GM13977 (cell line): ENCODE results near the gene ABTB2.

ENCODE experiments used
- DNase-seq: peaks from one replicate; pipeline ENCODE4 v3.0.0; 2012; ENCODE audit warnings: low spot score
- in situ Hi-C: fragments of 300-500 bp; cut with MboI; formaldehyde crosslinking; loops from one replicate; pipeline ENCODE4 v1.12.0; 2022; ENCODE audit warnings: low sequenced_read_pairs, low pct_unique_long_range_greater_than_20kb, mixed read lengths, inconsistent platforms; ENCODE audit not compliant: unreplicated experiment
- TF ChIP-seq, protein P1 (sequence below): IDR thresholded peaks from 2 replicates; pipeline ENCODE4 v1.5.1; 2012; ENCODE audit warnings: mild to moderate bottlenecking, control low read depth; ENCODE audit not compliant: insufficient read depth; ENCODE audit errors: extremely low read depth, missing control alignments

The ABTB2 gene

DNA sequence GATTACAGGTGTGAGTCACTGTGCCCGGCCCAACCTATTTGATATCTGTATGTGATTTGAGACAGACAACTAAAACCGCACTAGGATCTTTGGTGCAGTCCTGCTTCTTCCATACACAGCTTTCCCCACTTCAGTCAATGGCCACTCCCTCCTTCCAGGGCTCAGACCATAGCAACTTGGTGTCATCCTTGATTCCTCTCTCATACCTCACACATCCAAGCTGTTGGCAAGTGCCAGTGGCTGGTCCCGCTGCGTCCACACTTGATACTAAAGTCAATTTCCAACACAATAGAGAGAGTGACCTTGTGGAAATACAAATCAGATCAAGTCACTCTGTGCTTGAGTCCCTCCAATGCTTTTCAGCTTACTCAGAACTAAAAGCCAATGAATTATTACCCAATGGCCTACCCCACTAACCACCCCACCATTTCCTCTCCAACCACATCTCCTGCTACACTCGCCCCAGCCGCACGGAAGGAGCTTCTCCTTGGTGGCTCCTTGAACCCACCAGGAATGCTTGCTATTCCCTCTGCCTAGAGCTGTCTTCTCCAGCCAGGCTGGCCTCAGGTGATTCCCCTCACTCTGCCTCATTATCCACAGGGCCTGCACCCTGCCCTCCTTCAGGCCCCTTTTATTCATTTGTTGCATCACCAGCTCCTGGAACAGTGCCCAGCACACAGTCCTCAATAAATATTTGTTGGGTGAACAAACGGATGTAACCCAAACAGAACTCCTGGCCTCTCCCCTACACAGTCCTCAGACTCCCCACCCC lies 12.9 kb downstream of the ABTB2 start:
- DNase-seq, result no peak
- TF ChIP-seq, protein P1, sequence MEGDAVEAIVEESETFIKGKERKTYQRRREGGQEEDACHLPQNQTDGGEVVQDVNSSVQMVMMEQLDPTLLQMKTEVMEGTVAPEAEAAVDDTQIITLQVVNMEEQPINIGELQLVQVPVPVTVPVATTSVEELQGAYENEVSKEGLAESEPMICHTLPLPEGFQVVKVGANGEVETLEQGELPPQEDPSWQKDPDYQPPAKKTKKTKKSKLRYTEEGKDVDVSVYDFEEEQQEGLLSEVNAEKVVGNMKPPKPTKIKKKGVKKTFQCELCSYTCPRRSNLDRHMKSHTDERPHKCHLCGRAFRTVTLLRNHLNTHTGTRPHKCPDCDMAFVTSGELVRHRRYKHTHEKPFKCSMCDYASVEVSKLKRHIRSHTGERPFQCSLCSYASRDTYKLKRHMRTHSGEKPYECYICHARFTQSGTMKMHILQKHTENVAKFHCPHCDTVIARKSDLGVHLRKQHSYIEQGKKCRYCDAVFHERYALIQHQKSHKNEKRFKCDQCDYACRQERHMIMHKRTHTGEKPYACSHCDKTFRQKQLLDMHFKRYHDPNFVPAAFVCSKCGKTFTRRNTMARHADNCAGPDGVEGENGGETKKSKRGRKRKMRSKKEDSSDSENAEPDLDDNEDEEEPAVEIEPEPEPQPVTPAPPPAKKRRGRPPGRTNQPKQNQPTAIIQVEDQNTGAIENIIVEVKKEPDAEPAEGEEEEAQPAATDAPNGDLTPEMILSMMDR, result no peak
- in situ Hi-C loops, result no loop called here

DNA sequence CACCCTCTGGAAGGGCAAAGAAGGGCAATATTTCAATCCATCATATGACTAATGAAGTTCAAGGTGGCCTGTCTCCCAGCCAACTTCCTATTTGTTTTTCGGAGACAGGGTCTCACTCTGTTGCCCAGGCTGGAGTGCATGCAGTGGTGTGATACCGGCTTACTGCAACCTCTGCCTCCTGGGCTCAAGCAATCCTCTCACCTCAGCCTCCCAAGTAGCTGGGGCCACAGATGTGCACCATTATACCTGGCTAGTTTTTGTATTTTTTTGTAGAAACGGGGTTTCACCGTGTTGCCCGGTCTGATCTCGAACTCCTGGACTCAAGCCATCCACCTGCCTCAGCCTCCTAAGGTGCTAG lies 13.4 kb downstream of the ABTB2 start:
- TF ChIP-seq, protein P1, result no peak
- DNase-seq, result no peak
- in situ Hi-C loops, result no loop called here

DNA sequence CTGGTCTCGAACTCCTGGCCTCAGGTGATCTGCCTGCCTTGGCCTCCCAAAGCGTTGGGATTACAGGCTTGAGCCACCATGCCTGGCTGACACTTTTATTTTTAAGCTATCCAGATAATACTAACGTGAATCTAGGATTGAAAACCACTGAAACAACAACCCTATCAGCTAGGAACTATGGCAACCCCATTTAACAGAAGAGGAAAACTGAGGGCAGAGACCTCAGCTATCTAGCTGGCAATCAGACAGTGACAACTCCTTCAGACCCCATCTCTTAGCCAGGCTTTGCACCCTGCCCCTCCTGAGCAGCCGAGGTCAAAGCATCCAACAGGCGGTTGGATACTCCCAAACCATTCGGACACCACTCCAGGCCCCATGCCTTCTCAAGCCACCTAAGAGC lies 14.1 kb downstream of the ABTB2 start:
- TF ChIP-seq, protein P1, result no peak
- no peak for DNase-seq
- in situ Hi-C loops, result no loop called here

DNA sequence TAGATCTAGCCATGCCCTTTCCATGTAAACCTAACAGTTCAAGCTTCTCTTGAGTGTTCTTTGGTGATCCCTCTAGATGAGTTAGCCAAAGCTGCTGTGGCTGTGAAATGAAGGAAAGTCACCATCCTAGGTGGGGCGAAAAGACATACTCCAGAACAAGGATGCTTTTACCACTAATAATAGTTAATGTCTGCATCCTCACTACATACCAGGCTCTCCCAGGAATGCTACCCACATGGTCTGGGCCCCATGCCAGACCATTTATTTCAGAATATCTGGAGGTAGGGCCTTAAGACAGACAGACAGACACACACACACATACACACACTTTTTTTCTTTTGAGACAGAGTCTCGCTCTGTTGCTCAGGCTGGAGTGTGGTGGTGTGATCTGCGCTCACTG lies 14.7 kb downstream of the ABTB2 start:
- DNase-seq, result no peak
- in situ Hi-C loops, result no loop called here

DNA sequence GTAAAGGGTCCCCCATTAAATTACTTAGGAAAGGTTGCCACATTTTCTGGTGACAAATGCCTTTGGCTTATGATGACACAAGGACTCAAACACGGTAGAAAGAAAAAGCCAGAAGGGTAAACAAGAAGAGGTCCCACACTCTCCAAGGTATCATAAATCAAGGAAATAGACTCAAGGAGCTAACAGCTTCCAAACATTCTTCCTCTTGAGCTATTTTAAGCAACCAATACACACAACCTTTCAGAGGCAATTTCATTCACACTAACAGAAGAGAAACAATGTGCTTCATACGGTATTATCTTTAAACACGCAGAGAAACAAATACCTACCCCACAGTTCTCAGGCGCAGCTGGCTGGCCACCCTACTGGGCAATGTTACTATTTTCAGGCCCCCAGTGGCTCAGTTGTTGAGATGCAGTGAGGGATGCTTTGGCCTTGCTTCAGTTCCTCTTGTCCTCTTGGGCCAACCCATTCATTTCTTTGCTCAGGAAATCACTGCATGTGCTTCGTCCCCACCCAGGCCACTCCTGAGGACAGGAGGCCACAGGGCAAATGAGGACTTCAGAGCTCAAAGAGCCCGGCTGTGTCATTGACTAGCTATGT lies 15.8 kb downstream of the ABTB2 start:
- DNase-seq, result no peak
- TF ChIP-seq, protein P1, result no peak
- in situ Hi-C loops, result no loop called here

More for the DNA sequence above, 14.7 kb downstream of the ABTB2 start:
- TF ChIP-seq, protein P1, result no peak

DNA sequence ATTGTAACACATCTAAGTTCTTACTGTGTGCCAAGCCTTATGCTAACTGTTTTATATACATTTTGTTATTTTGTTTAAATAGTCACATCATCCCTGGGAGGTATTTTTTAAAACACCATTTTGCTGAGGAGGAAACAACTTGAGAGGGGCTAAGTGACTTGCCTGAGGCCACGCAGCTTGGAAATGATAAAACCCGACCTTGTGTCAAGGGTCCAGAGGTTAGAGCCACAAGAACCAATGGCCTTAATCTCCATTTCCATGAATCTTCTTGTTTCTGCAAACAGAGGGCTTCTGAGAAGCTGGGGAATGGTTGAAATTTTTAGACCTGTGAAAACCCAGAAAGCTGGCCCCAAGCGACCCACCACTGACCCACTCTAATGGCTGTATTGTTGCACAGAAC lies 16.7 kb downstream of the ABTB2 start:
- TF ChIP-seq, protein P1, result no peak
- in situ Hi-C loops, result no loop called here
- DNase-seq, result no peak
